A549 (cell line): ENCODE measurements around the gene PPP1R12B. TPM values are rescaled to one million over a fixed set of nuclear protein-coding genes. Genes with fewer than 3 reads are reported as not detected.

ENCODE experiments used
- ATAC-seq, 2 experiments: fragments of 200-7000 bp in 1 of 2; fragments of >200 bp in 1 of 2; cut with Nextera tagmentation in 1 of 2; cut with Tn5 transposase in 1 of 2; 3 replicates each; pipeline versions ENCODE4 v1.8.0 to v1.9.1; 2018 to 2020; ENCODE audit warnings: mild to moderate bottlenecking in 1 of 2, moderate library complexity in 1 of 2
- CTCF ChIA-PET: fragments of 300-600 bp; sonication (Branson Sonifier 250); formaldehyde crosslinking; extraction: SDS; loops from one replicate; lab custom pipeline; 2021; ENCODE audit warnings: antibody characterized with exemption, inconsistent platforms; lab: Yijun Ruan, JAX
- POLR2A ChIA-PET: fragments of 350-600 bp; formaldehyde crosslinking; extraction: SDS; loops from one replicate; lab custom pipeline; 2021; ENCODE audit warnings: antibody characterized with exemption, inconsistent platforms; lab: Yijun Ruan, JAX
- DNase-seq, 2 experiments: peaks; one replicate each; pipeline versions ENCODE4 v3.0.0 to v3.0.0-alpha.2; 2011 to 2016; ENCODE audit warnings: low read depth in 1 of 2, low spot score in 1 of 2
- FAIRE-seq: peaks from 2 replicates; lab custom pipeline; 2011; peaks lifted over from hg19 to GRCh38; lab: Jason Lieb, UNC
- H3K27ac ChIP-seq, 2 experiments: fragments of >200 bp; sonication (Bioruptor Twin); formaldehyde crosslinking; 3 replicates each; pipeline ENCODE4 v1.5.1; 2016 to 2017
- H3K4me1 ChIP-seq: fragments of >200 bp; sonication (Bioruptor Twin); formaldehyde crosslinking; 3 replicates; pipeline ENCODE4 v1.6.1; 2016
- H3K4me2 ChIP-seq: fragments of >200 bp; sonication (Bioruptor Twin); formaldehyde crosslinking; 3 replicates; pipeline ENCODE4 v1.6.1; 2016
- H3K4me3 ChIP-seq: fragments of >200 bp; sonication (Bioruptor Twin); formaldehyde crosslinking; 3 replicates; pipeline ENCODE4 v1.5.1; 2016
- H3K9me3 ChIP-seq: fragments of >200 bp; sonication (Bioruptor Twin); formaldehyde crosslinking; 3 replicates; pipeline ENCODE4 v1.6.1; 2016
- CBX2 ChIP-seq: fragments of 200-600 bp; sonication (generic); IDR thresholded peaks from 2 replicates; pipeline ENCODE4 v1.6.1; 2016; ENCODE audit warnings: low read depth, mild to moderate bottlenecking, borderline replicate concordance
- CBX8 ChIP-seq: fragments of 200-600 bp; sonication (generic); IDR thresholded peaks from 2 replicates; pipeline ENCODE4 v1.6.1; 2016
- CHD2 ChIP-seq: fragments of 150-350 bp; IDR thresholded peaks from 2 replicates; pipeline ENCODE4 v1.6.1; 2014; ENCODE audit warnings: low read length; ENCODE audit not compliant: partially characterized antibody
- EHMT2 ChIP-seq: fragments of 200-600 bp; sonication (generic); IDR thresholded peaks from 2 replicates; pipeline ENCODE4 v1.6.1; 2016; ENCODE audit warnings: antibody characterized with exemption, low read depth, mild to moderate bottlenecking, moderate library complexity
- ESRRA ChIP-seq: fragments of 150-350 bp; IDR thresholded peaks from 2 replicates; pipeline ENCODE4 v1.6.1; 2014; ENCODE audit warnings: mild to moderate bottlenecking, low read length, borderline replicate concordance
- FOSB ChIP-seq: fragments of 250-450 bp; sonication (Bioruptor Pico); IDR thresholded peaks from 2 replicates; pipeline ENCODE4 v1.5.0; 2020; ENCODE audit warnings: mild to moderate bottlenecking, moderate library complexity
- FOXS1 ChIP-seq: fragments of 250-450 bp; sonication (Bioruptor Pico); IDR thresholded peaks from 2 replicates; pipeline ENCODE4 v1.5.0; 2020; ENCODE audit warnings: mild to moderate bottlenecking, moderate library complexity
- GATA3 ChIP-seq: IDR thresholded peaks from 2 replicates; pipeline ENCODE4 v1.6.1; 2012; ENCODE audit warnings: borderline replicate concordance
- HEYL ChIP-seq: fragments of 250-450 bp; sonication (Bioruptor Pico); IDR thresholded peaks from 2 replicates; pipeline ENCODE4 v1.8.0; 2021; ENCODE audit warnings: mild to moderate bottlenecking, moderate library complexity
- HMGXB4 ChIP-seq: fragments of 250-450 bp; sonication (Bioruptor Pico); IDR thresholded peaks from 2 replicates; pipeline ENCODE4 v1.5.0; 2021; ENCODE audit warnings: mild to moderate bottlenecking, moderate library complexity, borderline replicate concordance
- HOXA7 ChIP-seq: fragments of 250-450 bp; sonication (Bioruptor Pico); IDR thresholded peaks from 2 replicates; pipeline ENCODE4 v1.5.0; 2020; ENCODE audit warnings: mild to moderate bottlenecking, moderate library complexity
- HOXB13 ChIP-seq: fragments of 250-450 bp; sonication (Bioruptor Pico); IDR thresholded peaks from 2 replicates; pipeline ENCODE4 v1.5.0; 2020; ENCODE audit warnings: low read depth, mild to moderate bottlenecking, moderate library complexity
- HOXB5 ChIP-seq: fragments of 250-450 bp; sonication (Bioruptor Pico); IDR thresholded peaks from 2 replicates; pipeline ENCODE4 v1.5.0; 2020; ENCODE audit warnings: mild to moderate bottlenecking, moderate library complexity
- JUN ChIP-seq, 2 experiments: fragments of >200 bp; sonication (Bioruptor Twin); formaldehyde crosslinking; IDR thresholded peaks; 2 replicates in 1 of 2; 3 replicates in 1 of 2; pipeline ENCODE4 v1.6.1; 2016 to 2017
- JUNB ChIP-seq: fragments of >200 bp; sonication (Bioruptor Twin); formaldehyde crosslinking; IDR thresholded peaks from 2 replicates; pipeline ENCODE4 v1.6.1; 2016
- KDM5A ChIP-seq: fragments of 200-600 bp; sonication (generic); IDR thresholded peaks from 2 replicates; pipeline ENCODE4 v1.6.1; 2016; ENCODE audit warnings: antibody characterized with exemption, mild to moderate bottlenecking
- MAX ChIP-seq: IDR thresholded peaks from 2 replicates; pipeline ENCODE4 v1.6.1; 2012
- MAZ ChIP-seq: fragments of 150-350 bp; IDR thresholded peaks from 2 replicates; pipeline ENCODE4 v1.6.1; 2014; ENCODE audit warnings: antibody characterized with exemption, low read depth, low read length, borderline replicate concordance
- MYC ChIP-seq: IDR thresholded peaks from 2 replicates; pipeline ENCODE4 v1.6.1; 2012; ENCODE audit warnings: mild to moderate bottlenecking, inconsistent platforms, low read length, improper control_type of control experiment, borderline replicate concordance
- NPAS2 ChIP-seq: fragments of 250-450 bp; sonication (Bioruptor Pico); IDR thresholded peaks from 2 replicates; pipeline ENCODE4 v1.8.0; 2022; ENCODE audit warnings: mild to moderate bottlenecking, moderate library complexity, borderline replicate concordance
- RAD21 ChIP-seq, 2 experiments: fragments of >200 bp in 1 of 2; sonication (Bioruptor Twin) in 1 of 2; formaldehyde crosslinking in 1 of 2; IDR thresholded peaks in 1 of 2; conservative IDR thresholded peaks in 1 of 2; 2 replicates in 1 of 2; 3 replicates in 1 of 2; pipeline ENCODE4 v1.6.1; 2012 to 2018; ENCODE audit warnings: inconsistent platforms in 1 of 2
- REST ChIP-seq: fragments of 200-600 bp; sonication (generic); IDR thresholded peaks from 2 replicates; pipeline ENCODE4 v1.6.1; 2016; ENCODE audit warnings: antibody characterized with exemption, mild to moderate bottlenecking, moderate library complexity
- RNF2 ChIP-seq: fragments of 200-600 bp; sonication (generic); IDR thresholded peaks from 2 replicates; pipeline ENCODE4 v1.6.1; 2016; ENCODE audit warnings: low read depth, mild to moderate bottlenecking, antibody characterized with exemption, moderate library complexity, borderline replicate concordance
- SMC3 ChIP-seq: fragments of >200 bp; sonication (Bioruptor Twin); formaldehyde crosslinking; IDR thresholded peaks from 3 replicates; pipeline ENCODE4 v1.6.1; 2018; ENCODE audit warnings: inconsistent platforms
- TP53 ChIP-seq: fragments of 250-450 bp; sonication (Bioruptor Pico); IDR thresholded peaks from 2 replicates; pipeline ENCODE4 v1.5.0; 2021; ENCODE audit warnings: mild to moderate bottlenecking, moderate library complexity
- ZC3H11A ChIP-seq: fragments of 450-650 bp; IDR thresholded peaks from 2 replicates; pipeline ENCODE4 v1.6.1; 2014; ENCODE audit warnings: antibody characterized with exemption, mild to moderate bottlenecking
- ZFP36 ChIP-seq: fragments of 450-650 bp; IDR thresholded peaks from 2 replicates; pipeline ENCODE4 v1.6.1; 2014; ENCODE audit warnings: borderline replicate concordance; ENCODE audit not compliant: partially characterized antibody
- WGBS: methylation state at CpG from one replicate; pipeline ENCODE4 v1.1.6; 2017; ENCODE audit errors: missing lambda C conversion rate; 5-methylcytosine and 5-hydroxymethylcytosine counted together
- polyA plus RNA-seq, 4 experiments: library from polyadenylated mRNA; depleted of rRNA in 3 of 4; stranded (reverse); fragments of >200 nt; fragmentation: RNase III in 1 of 4; extraction: RNeasy Plus Mini Kit Qiagen cat#74134 plus additional on column Dnase treatment in 1 of 4; gene quantifications; 2 replicates in 3 of 4; 3 replicates in 1 of 4; pipeline ENCODE4 v1.2.3, GENCODE V29; 2011 to 2017

Gene PPP1R12B
- polyA plus RNA-seq, 2 of the 4 experiments (the other 2 are of a cell fraction) = 3.3 to 12.1 TPM

- Histone ChIP-seq H3K4me3 (no peak overlapping the region), H3K9me3 (no peaks in the 10 kb centered on the region), H3K27ac (no peak overlapping the region), H3K4me1 (no peaks in the 10 kb centered on the region), H3K4me2 (no peak overlapping the region)
- POLR2A ChIA-PET = no interaction called here
- no peak for FAIRE-seq
- DNase-seq = no peak
- no peak for ATAC-seq
- 92% methylated on average over 2 of the region's 2 CpGs for WGBS
- CTCF ChIA-PET = interaction anchor here (1.3 kb wide), 1 partner anchor 34 kb away, joined by 3 read pairs; no protein-coding TSS in a partner anchor
- TF ChIP-seq CBX2 (no peak), MYC (no peak), MAZ (no peak), KDM5A (no peak), MAX (no peak), SMC3 (no peak), REST (no peak), ZC3H11A (no peak), CHD2 (no peak), RNF2 (no peak), EHMT2 (no peak)
These were observed 217.5 kb downstream of the PPP1R12B start for GRCh38 chr1:202565890-202566602.

GRCh38 chr1:202567738-202568137 lies 219.2 kb downstream of the PPP1R12B start:
- FAIRE-seq (no peak), ATAC-seq (no peak), DNase-seq (no peak)
- H3K27ac ChIP-seq = no peak overlapping the region
- H3K4me2 ChIP-seq = no peak overlapping the region
- H3K4me3 ChIP-seq = no peak overlapping the region
- ChIA-PET POLR2A (no interaction called here), CTCF (interaction anchor here (2.0 kb wide), 1 partner anchor 32 kb away, joined by 6 read pairs; no protein-coding TSS in a partner anchor)
- TF ChIP-seq JUN (IDR thresholded peaks at IDR 0.05) (no peak), RAD21 (conservative IDR thresholded peaks at IDR 0.05 in 1 of 2, IDR thresholded peaks at IDR 0.05 in 1 of 2) (no peak), HOXB5 (no peak), ESRRA (no peak), CBX8 (no peak), HEYL (no peak), JUNB (no peak), EHMT2 (no peak), CBX2 (no peak), FOXS1 (CRISPR knock-in tag) (no peak), ZFP36 (no peak), FOSB (CRISPR knock-in tag) (no peak), NPAS2 (CRISPR knock-in tag) (no peak), GATA3 (no peak), KDM5A (no peak), HOXA7 (CRISPR knock-in tag) (no peak), HMGXB4 (CRISPR knock-in tag) (no peak), HOXB13 (CRISPR knock-in tag) (no peak), TP53 (no peak)
- no peaks in the 10 kb centered on the region for H3K9me3 ChIP-seq
- WGBS = 86% methylated on average over 4 of the region's 4 CpGs
- no peaks in the 10 kb centered on the region for H3K4me1 ChIP-seq
